HG03457 (cell line): Measurements from ENCODE around the gene TSPAN32.

ENCODE experiments used
- ATAC-seq: cut with Tn5 transposase; IDR thresholded peaks from one replicate; pipeline ENCODE4 v1.9.1; 2021; ENCODE audit warnings: moderate number of reproducible peaks; ENCODE audit not compliant: unreplicated experiment

TSPAN32 gene

GRCh38 chr11:2266586-2267305 lies 35.1 kb upstream of the TSPAN32 start:
- no peak for ATAC-seq

- ATAC-seq, result no peak
Measured at GRCh38 chr11:2267306-2267850, 34.4 kb upstream of the TSPAN32 start.

- no peak for ATAC-seq
Measured at GRCh38 chr11:2267851-2268728, 33.7 kb upstream of the TSPAN32 start.

DNA sequence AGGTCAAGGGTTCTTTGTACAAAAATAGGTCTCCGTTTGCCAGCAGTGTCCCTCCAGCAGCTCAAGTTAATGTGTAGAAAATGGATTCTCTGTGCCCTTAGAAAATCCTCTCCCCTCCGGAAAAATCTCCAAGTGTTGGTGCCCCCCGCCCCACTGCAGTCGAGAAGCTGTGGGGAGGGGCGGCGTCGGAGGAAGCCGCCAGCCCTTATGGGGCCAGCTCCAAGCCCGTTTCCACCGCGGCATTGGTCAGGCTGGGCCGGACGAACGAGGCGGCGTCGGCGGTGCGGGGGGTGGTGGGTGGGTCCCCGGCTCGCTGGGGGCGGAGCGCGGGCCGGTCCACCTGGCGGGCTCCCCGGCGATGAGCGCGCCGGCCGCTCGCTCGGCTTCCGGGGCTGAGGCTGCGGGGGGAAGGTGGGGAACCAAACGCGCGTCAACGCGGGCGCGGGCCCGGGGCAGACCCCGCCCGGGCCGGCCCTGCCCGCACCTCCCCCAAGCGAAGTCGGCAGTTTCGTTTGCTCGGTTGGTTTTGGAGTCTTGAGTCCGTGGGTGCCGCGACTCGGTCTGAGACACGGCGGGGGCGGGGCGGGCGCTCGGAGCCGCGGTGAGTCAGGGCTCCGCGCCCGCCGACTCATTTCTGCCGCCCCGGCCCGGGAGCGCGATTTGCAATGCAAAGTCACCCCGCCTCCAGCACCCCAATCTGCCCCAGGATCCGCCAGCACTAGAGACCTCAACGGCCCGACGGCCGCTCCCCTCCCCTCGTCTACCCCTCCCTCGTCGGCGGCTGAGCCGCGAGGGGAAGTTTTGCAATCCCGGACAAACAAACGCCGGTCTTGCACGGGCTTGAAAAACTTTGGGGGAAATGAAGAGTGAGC lies 32.8 kb upstream of the TSPAN32 start:
- ATAC-seq, result no peak

GRCh38 chr11:2269601-2270321 lies 32.1 kb upstream of the TSPAN32 start:
- ATAC-seq, result no peak

- no peak for ATAC-seq
Measured at GRCh38 chr11:2270322-2271076, 31.3 kb upstream of the TSPAN32 start, which contains the start of gene ASCL2. TSS of gene ASCL2 (minus strand) at chr11:2270588. CDS start at chr11:2270332, 256 bp downstream.

- ATAC-seq, result no peak
Measured at GRCh38 chr11:2271077-2271326, 30.8 kb upstream of the TSPAN32 start.

- no peak for ATAC-seq
Measured at GRCh38 chr11:2271327-2272227, 30.2 kb upstream of the TSPAN32 start.

DNA sequence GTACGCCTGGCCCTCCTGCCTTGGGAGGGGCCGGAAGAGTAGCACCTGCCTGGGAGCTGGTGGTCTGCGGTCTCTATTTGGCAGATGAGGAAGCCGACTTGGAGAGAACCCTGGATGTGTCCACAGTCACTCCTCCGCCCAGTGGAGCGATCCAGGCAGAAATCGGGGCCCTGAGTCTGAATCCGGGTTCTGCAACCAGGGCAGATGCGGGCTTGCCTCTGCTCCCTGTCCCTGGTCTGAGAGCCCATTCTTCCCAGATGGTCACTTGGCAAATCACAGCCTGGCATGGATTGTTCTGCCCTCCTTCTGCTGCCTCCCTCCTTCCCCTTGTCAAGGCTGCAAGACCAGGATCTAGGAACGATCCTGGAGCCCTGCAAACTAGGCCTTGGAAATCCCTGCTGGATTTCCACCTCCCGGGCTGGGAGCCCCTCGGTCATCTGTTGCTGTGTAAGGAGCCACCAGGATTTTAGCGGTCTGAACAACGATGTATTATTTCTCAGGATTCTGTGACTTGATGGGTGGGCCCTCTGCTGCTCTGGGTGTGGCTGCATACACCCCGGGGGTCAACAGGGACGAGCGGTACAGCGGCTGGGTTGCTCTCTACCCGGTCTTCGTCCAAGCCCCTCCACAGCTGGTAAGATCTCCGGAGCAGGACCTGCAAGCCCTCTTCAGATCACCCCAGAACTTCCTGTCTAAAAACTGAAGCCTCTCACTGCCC lies 29.4 kb upstream of the TSPAN32 start:
- no peak for ATAC-seq

DNA sequence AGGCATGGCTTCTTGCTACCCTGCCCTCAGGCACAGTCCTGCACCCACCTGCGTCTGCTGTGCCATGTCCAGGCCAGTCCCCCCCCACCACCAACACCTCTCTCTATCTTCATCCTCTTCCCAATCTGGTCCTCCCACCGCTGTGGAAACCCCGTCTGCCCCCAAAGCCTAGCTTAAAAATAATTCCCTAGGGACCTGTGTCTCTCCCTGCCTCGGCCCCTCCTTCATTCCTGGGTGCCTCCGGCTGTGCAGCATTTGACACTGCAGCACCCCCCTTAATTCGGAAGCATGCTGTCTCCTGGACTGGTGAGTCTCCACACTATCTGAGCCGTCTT lies 28.9 kb upstream of the TSPAN32 start:
- ATAC-seq, result no peak

DNA sequence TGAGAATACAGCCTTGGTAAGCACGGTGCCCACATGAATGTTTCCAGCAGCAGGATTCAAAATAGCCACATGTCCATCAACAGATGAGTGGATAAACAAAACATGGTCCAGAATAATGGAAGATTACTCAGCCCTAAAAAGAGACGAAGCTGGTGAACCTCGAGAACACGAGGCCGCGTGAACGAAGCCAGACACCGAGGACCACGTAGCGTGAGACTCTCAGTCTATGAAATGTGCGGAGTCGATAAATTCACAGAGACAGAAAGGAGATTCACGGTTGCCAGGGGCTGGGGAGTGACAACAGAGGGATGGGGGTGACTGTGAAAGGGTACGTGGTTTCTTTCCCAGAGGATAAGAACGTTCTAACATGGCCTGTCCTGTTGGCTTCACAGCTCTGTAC lies 28.5 kb upstream of the TSPAN32 start:
- no peak for ATAC-seq

DNA sequence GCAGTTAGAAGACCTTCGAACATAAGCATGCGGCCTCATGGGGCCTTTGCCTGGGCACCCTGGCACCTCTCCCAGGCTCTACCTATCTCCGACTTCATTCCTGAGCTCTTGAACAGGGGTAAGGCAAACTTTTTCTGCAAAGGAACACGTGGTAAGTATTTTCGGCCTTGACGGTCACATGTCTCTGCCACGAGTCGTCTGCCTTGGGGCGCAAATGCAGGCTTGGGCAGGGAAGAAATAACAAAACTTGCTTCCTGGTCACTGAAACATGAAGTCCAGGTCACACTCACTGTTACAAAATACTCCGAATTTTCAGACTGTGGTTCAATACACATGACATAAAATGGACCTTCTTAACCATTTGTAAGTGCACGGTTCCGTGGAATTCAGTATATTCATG lies 28.0 kb upstream of the TSPAN32 start:
- ATAC-seq, result no peak

DNA sequence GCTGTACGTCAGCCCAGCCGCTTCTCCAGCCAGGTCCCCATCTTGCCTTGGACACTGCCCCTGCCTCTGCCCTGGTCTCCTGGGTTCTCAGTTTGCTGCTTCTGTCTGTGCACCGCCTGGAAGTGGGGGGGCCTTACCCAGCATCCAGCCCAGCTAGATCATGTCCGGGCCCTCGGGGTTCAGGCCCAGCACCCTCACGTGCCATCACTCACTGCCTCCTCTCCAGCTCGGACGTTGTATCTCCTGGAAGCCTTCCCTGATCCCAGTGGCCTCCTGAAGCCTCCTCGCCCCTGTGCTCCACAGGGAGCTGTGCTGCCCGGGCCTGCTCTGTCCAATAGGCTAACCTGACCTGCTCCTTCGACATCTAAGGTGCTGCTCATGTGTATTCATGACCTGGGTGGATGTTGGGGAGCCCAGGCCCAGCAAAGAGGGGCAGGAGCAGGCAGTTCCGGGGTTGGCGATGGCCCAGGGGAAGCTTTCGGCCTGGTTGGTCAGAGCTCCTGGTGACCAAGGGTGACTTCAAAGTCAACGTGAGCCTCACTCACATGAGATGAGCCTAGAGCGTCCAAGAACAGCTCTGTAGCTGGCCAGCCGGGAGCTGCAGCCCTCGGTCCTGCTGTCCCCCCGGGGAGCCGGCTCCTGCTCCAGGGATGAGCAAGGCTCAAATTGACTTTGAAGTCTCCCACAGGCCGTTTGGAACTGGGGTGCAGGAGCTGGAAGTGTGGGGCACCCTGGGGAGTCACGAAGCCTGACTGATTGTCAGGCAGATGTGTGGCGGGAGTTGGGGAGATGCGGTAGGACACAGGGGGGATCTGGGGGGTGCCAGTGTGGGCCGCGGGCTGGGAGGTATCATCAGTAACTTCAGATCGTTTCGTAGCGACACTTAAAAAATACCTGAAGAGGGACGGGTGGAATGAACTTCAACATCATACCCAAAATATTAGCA lies 26.2 kb upstream of the TSPAN32 start:
- ATAC-seq, result no peak

DNA sequence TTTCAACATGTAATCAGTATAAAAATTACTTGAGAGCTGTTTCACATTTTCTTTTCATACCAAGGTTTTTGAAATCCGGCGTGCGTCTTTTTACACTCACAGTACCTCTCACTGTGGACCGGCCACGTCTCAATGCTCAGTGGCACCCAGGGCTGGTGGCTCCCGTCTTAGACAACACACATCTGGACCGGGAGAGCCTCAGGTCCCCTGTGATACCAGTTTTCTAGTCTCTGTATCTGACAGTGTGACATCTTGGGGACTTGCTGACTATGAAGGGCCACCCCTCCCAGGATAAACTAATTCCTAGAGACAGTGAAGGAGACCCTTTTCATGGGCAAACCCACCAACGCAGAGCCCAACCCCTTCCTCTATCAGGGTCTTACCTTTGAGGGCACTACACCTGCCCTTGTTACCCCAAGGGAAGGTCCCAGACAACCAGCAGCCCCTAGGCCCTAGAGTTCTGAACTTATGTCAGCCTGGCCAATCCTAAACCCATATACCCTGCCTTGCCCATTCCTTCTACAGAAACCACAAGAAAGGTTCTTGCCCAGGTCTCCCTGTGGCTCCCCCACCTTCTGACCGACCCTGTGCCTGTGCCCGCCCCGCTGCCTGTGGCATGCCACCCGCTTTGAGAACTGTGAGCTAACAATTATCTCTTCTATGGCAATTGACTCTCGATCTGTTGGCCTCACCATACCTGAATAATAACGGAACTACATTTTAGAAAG lies 25.4 kb upstream of the TSPAN32 start:
- no peak for ATAC-seq

- ATAC-seq, result no peak
Measured at GRCh38 chr11:2277008-2277346, 24.8 kb upstream of the TSPAN32 start.

DNA sequence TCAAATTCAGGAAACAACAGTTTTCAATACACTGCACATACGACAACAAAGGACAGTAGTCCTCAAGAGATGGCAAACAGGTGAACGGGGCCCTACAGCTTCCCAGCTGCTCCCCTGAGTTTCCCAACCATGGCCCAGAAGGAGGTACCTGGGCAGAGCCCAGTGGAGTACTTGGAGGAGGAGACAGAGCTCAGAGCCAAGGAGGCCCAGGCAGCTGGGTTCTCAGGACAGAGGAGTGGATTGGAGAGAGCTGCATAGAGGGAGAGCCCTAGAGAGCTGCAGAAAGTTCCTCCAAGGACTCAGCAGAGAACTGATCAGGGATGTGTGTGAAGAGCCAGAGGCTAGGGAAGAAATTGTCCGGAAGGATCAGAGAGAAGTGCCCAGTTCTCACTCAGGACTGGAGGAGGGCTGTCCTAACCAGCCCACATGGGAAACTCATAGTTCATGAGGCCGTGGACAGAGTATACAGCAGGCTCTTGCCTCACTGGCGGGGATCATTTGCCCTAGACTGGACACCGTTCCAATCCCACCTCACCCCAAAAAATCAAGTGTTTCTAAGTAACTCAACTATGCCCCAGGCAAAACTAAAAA lies 23.8 kb upstream of the TSPAN32 start:
- ATAC-seq, result no peak
